Renal cortical epithelial cell (primary cell): ENCODE results near the gene CUX1. TPM values are rescaled to one million over a fixed set of nuclear protein-coding genes. Genes with fewer than 3 reads are reported as not detected.
"Not testable (repeated sequence)": the region's sequence is repeated elsewhere in the genome, so short reads cannot be mapped to it uniquely, and the experiment has no call there.

Experiments used
- DNase-seq: peaks from one replicate; pipeline ENCODE4 v3.0.0-alpha.2; 2011; ENCODE audit warnings: low read depth
- total RNA-seq: library from RNA; depleted of rRNA; stranded (reverse); fragments of >200 nt; gene quantifications from 2 replicates; pipeline ENCODE4 v1.2.3, GENCODE V29; 2014

CUX1 gene
- total RNA-seq, 1 donor from 2014 or later: 139 TPM

GRCh38 chr7:101792682-101793071 lies 24.7 kb upstream of the CUX1 start:
- DNase-seq: not testable (repeated sequence)

GRCh38 chr7:101795461-101795860 lies 22.0 kb upstream of the CUX1 start:
- no peak for DNase-seq

DNA sequence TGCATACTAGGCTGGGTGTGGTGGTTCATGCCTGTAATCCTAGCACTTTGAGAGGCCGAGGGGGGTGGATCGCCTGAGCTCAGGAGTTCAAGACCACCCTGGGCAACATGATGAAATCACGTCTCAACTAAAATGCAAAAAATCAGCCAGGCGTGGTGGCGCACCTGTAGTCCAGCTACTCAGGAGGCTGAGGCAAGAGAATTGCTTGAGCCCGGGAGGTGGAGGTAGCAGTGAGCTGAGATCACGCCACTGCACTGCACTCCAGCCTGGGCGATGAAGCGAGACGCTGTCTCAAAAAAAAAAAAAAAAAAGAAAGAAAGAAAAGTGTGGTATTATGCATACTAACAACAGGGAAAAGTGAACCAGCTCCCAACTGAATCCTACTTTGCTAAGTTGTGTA lies 19.3 kb upstream of the CUX1 start:
- DNase-seq: not testable (repeated sequence)

DNA sequence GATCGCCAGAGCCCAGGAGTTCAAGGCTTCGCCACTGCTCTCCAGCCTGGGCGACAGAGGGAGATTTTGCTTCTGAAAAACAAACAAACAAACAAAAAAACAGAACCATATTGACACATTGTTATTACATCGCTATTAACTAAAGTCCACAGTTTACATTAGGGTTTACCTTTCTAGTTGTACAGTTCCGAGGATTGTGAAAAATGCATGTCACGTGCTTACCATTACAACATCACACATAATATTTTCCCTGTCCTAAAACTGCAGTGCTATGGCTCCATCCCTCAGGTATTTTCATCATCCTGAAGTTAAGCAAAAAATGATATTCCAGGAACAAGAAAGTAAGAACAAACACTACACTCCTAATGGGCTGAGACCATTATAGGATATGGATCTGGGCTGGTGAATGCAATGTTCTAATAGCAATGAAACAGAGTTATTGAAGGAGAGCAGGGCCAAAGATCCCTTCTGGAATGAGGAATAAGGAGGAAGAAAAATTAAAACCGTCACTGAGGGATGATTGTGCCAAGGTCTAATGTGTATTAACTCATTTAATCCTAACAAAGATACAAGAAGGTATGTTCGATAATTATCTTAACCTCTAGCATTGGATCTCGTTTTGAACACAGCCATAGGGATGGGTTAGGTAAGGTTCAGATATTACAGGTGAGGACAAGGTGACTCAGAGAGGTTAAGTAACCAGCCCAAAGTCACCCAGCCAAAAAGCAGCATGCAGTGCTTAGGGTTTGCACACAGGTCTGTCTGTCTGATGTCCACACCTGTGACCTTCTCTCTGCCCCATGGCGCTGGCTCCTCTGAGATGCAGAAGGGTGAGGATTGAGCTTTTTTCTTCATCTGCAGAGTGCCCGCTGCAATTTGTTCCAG lies 14.0 kb upstream of the CUX1 start:
- no peak for DNase-seq

DNA sequence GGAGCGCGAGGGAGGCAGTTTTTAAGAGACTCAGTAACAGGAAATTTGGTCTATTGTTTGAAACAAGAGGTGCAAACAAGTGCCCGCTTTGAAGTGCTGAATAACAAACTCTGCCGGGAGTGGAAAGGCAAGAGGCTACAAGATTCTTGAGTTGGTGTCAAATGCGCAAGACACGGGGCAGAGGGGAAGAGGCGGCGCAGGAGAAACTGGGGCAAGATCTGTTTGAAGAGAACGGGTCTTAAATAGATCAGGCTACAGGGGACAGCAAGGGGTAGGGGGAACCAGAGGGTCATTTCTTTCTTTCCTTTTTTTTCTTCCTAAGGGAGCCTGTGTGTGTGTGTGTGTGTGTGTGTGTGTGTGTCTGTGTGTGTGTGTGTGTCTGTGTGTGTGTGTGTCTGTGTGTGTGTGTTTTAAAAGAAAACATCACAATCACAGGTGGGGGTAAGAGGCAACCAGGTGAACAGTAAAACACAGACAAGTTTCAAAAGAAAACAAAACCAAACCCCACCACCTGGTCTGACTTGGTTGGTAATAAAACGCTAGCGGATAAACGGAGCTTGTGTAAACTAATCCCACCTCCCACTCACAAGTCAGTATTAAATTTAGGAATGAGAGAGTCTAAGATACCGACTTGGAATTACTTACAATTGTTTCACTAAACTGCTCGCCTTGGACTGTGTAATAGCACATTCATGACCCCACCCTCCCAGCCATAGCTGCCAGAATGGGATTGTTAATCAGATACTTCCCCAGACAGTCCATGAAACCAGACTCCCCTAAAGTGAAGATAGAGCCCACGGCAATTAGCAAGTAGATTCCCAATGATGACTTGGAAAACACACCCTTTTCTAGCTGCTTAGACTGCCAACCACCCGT lies 13.1 kb upstream of the CUX1 start:
- no peak for DNase-seq

DNA sequence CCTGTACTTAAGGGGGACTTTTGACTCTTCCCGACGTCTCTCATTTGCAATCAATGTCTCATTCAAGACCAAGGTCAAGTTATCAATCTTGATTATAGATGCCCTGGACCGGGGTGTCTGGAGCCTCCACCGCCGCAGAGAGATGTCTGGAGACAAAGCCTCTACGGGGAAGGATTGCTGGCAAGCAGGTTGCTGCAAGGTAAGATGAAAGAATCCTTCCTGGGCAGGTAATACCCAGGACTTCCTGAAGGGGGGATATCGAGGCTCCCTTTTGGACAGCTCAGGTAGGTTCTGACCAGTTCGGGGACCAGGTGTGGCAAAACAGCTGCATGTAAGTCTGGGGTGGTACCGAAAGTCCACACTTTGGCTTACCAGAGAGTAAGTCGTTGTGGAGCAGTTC lies 12.5 kb upstream of the CUX1 start:
- DNase-seq: no peak

GRCh38 chr7:101812595-101812994 lies 4.8 kb upstream of the CUX1 start:
- DNase-seq: no peak

- DNase-seq: no peak
Observed at GRCh38 chr7:101813402-101814019, 3.9 kb upstream of the CUX1 start.

DNA sequence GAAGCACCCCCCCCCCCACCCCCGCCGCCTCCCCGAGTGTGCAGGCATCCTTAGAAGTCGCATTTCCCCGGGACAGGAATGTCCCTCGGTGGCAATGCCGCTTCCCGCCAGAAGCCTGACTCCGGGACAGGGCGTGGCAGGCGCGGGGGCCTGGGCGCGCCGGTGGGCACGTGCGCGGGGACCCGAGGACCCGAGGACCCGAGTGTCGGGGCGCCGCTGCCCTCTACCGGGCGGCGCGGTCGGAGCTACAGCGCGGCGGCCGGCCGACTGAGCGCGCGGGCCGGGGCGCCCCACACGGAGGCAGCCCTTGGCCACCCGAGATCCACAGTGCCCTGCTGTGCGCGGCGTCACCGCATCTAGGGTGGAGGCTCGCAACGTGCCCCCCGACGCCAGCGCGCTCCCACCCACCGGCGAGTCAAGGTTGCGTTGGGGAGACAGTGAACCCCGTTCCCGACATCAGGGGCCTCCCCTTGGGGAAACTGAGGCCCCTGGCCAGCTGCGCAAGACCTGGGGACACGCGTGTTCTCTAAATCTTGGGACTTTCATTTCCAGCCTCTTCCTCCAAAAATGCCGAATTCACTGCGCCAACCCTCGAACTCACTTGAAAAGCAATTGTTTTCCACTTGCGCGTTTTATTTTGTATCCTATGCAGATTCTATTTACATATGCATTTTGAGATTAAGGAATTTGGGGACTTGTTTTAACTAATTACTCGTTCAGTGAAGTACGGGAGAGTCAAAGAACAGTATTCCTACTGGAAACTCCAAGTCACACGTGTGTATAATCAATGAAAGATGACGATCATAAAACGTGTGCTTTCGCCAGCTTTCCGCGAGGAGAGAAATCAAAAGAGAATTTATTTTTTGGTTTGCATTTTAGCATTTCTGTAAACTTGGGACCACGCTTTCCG lies 3.1 kb upstream of the CUX1 start:
- no peak for DNase-seq

DNA sequence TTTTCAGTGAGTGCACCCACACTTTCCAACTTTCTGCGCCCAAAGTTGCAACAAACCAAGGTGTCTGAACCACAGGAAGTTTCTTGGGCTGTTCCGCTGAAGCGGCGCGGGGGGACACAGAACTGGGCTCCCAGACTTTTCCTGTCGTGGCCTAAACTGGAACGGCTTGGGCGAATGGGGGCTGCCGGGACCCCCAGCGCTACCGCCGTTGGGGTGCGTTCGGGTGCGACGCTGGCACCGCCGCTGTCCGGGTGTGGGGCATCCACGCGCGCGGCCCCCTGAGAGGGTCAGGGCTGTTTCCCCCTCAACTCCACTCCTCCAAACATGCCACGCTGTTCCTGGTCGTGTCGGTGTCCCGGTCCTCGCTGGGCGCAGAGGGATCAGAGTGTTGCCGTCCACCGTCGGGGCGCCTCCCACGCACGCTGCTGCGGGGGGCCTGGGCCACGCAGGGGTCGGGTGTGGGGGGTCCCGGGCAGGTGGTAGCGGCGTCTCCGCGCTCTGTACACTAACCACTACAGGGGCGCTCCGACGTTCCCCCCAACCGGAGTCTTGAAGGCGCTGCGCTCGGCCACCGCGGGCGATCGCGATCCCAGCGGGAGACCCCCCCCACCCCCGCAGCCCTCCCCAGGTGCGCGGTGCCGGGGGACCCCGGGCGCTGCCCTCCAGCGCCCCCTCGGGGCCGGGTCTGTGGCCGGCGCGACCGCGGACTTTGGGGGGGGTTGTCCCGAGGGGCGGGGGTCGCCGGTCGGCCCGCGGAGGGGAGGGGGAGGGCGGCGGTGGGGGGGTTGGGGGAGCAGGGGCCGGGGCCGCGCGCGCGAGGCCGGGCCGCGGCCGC lies 2.2 kb upstream of the CUX1 start:
- DNase-seq: no peak

DNA sequence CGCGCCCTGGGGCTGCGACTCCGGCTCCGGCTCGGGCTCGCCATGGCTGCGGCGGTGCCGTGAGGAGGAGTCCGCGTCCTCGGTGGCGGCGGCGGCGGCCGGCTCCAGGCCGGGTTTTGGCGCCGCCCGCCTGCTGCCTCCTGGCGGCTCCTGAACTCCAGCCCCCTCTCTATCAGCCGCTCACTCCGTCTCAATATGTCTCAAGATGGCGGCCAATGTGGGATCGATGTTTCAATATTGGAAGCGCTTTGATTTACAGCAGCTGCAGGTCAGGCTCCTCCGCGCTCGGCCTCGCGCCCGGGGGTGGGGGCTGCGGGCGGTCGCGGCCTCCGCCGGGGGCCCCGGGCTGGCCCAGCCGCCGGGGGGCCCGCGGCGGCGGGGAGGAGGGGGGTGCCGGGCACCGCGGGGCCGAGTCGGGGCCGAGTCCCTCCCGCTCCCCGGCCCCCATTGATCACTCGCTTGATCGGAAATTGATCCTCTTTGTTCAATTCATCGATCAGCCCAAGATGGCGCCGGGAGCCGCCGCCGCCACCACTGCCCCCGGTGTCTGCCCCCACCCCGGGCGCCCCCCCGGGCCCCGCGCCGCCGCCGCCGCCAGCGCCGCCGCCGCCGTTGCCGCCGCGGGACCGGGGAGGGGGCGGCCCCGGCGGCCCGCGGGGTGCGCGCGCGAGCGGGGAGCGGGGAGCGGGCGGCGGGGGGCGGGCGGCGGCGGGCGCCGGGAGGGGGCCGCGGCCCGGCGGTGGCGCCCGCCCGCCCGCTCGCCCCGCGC lies 1.4 kb upstream of the CUX1 start:
- peak; percentile 51 for DNase-seq

DNA sequence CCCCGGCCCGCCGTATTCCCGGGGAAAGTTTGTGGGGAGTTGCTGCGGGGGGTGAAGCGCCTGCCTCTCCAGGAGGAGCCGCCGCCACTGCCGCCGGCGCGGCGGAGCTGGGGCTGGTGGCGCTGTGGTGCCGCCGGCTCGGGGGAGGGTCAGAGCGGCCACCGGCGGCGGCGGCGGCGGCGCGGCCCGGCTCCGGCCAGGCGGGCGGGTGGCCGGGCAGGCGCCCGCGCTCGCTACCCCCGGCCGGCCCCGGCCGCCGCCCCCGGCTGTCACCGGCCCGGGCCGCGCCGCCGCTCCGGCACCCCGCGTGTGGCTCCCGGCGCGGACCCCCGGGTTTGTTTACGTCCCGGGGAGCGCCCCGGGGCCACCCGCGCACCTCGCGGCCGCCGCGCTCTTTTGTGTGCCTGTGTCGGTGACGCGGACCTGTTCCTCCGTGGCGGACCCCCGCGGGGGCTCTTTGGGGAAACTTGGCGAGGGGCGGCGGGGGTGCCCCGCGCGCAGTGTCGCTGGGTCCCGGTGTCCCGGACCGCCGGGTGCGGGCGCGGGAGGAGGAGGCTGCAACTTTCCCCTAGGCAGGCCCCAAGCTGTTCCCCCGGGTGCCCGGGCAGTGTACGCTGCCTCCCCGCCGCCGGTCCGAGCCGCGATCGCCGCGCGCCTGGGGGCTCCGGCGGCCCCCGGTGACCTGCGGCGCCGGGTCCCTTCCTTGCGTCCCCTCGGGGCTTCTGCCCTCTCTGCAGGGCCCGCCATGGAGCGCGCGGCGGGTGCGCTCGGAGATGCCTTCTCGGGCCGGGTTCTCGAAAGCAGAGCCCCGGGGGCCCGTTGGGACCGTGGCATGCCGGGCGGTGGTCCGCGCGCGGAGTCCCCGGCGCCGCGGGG lies 593 bp upstream of the CUX1 start:
- no peak for DNase-seq

GRCh38 chr7:101818287-101819071 lies 1.1 kb downstream of the CUX1 start:
- no peak for DNase-seq

DNA sequence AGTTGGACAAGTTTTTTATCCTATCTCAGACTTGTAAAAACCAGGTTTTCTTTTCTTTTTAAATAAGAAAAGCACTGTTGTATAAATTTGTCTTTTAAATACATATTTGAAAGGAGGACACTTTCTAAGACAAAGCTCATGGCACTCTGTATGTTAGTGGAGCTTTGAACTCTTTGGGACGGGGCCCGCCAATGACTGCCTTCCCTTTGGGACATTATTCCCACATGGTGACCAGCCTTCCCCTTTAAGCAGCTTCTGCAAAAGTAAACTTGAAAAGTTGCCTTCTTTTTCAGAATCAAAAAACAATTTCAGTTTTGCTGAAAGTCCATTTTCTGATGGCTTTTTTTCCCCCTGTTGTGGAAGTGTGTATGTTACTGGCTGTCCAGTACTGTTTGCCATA lies 1.8 kb downstream of the CUX1 start:
- no peak for DNase-seq

- DNase-seq: no peak
Observed at GRCh38 chr7:101819913-101820522, 2.6 kb downstream of the CUX1 start.

DNA sequence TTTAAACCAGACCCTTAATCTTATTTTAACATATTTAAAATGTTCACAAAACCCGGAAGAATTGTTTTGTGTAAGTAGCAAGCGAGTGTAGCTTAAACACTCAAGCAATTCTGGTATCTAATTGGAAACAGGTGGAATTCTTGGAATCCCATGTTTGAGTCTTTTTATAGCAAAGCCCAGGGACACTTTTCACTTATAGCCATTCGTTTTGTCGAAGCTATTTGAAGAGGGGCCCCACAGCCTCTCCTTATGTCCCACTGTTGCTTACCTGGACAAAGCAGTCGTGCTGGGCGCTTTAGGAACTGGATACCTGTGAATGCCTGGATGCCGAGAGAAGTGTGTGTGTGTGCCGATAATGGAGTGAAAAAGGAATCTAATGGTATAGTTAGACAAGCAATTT lies 3.3 kb downstream of the CUX1 start:
- no peak for DNase-seq

DNA sequence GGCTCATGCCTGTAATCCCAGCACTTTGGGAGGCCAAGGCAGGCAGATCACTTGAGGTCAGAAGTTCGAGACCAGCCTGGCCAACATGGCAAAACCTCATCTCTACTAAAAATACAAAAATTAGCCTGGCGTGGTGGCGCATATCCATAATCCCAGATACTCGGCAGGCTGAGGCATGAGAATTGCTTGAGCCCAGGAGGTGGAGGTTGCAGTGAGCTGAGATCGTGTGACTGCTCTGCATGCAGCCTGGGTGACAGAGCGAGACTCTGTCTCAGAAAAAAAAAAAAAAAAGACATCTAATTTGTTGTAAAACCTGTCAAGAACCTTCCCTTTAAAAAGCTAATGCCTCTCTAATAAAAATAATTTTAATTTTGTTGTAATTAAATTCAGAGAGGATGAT lies 5.2 kb downstream of the CUX1 start:
- not testable (repeated sequence) for DNase-seq
